BE2C (cell line): ENCODE measurements around the gene FAM200C.

Source experiments
- DNase-seq: peaks from one replicate; pipeline ENCODE4 v3.0.0-alpha.2; 2020
- H3K27me3 ChIP-seq: fragments of 250-450 bp; sonication (Bioruptor Pico); 2 replicates; pipeline ENCODE4 v1.5.1; 2020; ENCODE audit warnings: mild to moderate bottlenecking
- H3K36me3 ChIP-seq: fragments of 250-450 bp; sonication (Bioruptor Pico); 2 replicates; pipeline ENCODE4 v1.5.1; 2020; ENCODE audit warnings: mild to moderate bottlenecking
- H3K4me1 ChIP-seq: fragments of 250-450 bp; sonication (Bioruptor Pico); 2 replicates; pipeline ENCODE4 v1.5.1; 2020
- H3K4me3 ChIP-seq: 2 replicates; pipeline ENCODE4 v1.5.1; 2011; ENCODE audit warnings: low read depth, low read length
- H3K9me3 ChIP-seq: fragments of 250-450 bp; sonication (Bioruptor Pico); 2 replicates; pipeline ENCODE4 v1.5.1; 2020
- CTCF ChIP-seq: IDR thresholded peaks from 2 replicates; pipeline ENCODE4 v1.5.1; 2012; ENCODE audit warnings: mild to moderate bottlenecking, low read depth, low read length

FAM200C gene

DNA sequence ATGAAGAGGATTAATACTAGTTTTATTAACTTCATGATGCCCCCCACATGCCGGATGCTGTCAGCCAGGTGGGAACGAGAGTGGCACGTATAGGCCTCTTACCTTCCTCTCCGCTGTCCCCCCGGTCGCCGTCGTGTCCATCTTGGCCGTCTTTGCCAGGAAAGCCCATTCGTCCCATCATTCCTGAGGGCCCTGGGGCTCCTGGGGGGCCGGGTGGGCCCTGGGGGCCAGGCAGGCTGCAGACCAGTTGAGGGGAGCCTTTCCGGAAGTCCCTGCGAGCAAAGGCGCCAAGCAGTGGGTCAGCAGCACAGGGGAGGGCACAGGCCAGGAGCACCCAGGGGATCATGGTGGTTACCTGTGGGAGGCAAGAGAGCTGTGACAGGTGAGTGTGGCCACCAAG is 45.2 kb downstream of the FAM200C start:
- H3K9me3 ChIP-seq = no peaks in the 10 kb centered on the region
- DNase-seq = no peak
- no peak overlapping the region for H3K4me3 ChIP-seq
- no peaks in the 10 kb centered on the region for H3K4me1 ChIP-seq
- no peaks in the 10 kb centered on the region for H3K36me3 ChIP-seq
- TF ChIP-seq CTCF = no peak
- no peaks in the 10 kb centered on the region for H3K27me3 ChIP-seq

- Histone ChIP-seq H3K9me3 (no peaks in the 10 kb centered on the region), H3K27me3 (no peaks in the 10 kb centered on the region), H3K4me3 (no peak overlapping the region), H3K4me1 (no peaks in the 10 kb centered on the region), H3K36me3 (no peaks in the 10 kb centered on the region)
- no peak for DNase-seq
- no peak for TF ChIP-seq CTCF
Observed at GRCh38 chr5:160353379-160353778, 46.5 kb downstream of the FAM200C start.

- Histone ChIP-seq H3K27me3 (no peaks in the 10 kb centered on the region), H3K36me3 (no peaks in the 10 kb centered on the region), H3K4me3 (no peak overlapping the region), H3K4me1 (no peaks in the 10 kb centered on the region), H3K9me3 (no peaks in the 10 kb centered on the region)
- TF ChIP-seq CTCF = no peak
- no peak for DNase-seq
Observed at GRCh38 chr5:160352308-160352707, 47.5 kb downstream of the FAM200C start.

DNA sequence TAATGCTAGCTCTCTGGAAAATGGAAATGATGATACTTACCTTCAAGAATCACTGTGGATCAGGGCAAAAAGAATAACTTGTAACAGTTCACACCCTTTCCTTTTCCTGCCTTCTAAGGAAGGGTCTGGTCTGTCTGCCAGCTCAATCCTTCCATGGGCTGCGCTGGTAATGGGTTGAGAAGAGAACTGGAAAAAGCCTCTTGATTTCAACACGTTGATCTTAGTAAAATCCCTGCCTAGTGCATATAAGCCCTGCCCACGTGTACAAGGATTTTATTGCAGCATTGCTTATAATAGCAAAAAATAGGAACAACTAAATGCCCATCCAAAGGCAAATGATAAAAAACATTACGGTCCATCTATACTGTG is 49.9 kb downstream of the FAM200C start:
- Histone ChIP-seq H3K4me3 (no peak overlapping the region), H3K4me1 (peaks cover 3% of the 10 kb centered on the region; the same call in 1 of the 2 replicates), H3K27me3 (no peaks in the 10 kb centered on the region), H3K9me3 (no peaks in the 10 kb centered on the region), H3K36me3 (no peaks in the 10 kb centered on the region)
- no peak for TF ChIP-seq CTCF
- DNase-seq = no peak

DNA sequence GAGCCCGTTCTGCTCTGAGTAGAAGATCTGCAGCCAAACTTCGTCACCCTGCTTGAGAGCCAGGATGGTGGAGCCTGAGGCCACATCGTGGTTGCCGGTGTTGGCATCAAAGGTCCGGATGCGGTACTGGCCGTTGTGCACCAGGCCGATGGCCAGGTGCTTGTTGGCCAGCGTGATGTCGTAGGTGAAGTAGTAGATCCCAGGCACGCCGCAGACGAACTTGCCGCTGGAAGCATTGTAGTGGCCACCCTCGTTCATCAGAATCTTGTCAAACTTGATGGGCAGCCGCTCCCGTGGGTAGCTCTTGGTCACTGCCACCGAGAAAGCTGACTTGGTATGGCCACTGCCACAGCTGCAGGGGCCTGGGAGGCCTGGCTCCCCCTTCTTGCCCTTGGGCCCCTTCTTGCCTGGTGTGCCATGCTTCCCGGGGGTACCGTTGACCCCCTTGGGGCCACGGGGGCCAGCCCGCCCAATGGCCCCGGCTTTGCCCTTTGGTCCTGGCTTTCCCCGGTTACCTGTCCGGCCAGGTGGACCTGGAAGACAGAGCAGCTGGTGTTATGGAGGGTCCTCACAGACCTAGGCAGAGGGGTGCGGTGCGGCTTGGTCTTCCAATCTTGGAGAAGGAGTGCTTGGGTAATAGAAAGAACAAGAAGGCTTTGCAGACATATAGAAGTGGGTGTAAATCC is 50.5 kb downstream of the FAM200C start:
- Histone ChIP-seq H3K4me1 (peaks cover 4% of the 10 kb centered on the region; the same call in 1 of the 2 replicates), H3K36me3 (no peaks in the 10 kb centered on the region), H3K9me3 (no peaks in the 10 kb centered on the region), H3K4me3 (no peak overlapping the region), H3K27me3 (no peaks in the 10 kb centered on the region)
- DNase-seq = no peak
- no peak for TF ChIP-seq CTCF

- no peaks in the 10 kb centered on the region for H3K36me3 ChIP-seq
- no peaks in the 10 kb centered on the region for H3K9me3 ChIP-seq
- H3K27me3 ChIP-seq = no peaks in the 10 kb centered on the region
- no peak for TF ChIP-seq CTCF
- no peak for DNase-seq
- no peak overlapping the region for H3K4me3 ChIP-seq
- H3K4me1 ChIP-seq = peaks cover 4% of the 10 kb centered on the region; the same call in 1 of the 2 replicates
Observed at GRCh38 chr5:160348080-160348479, 51.8 kb downstream of the FAM200C start.
